Neutrophil (primary cell): ENCODE data around the gene ERC2.
"Not testable (repeated sequence)": the region's sequence is repeated elsewhere in the genome, so short reads cannot be mapped to it uniquely, and the experiment has no call there.

Experiments
- H3K27ac ChIP-seq: fragments of 200-600 bp; sonication (generic); 2 replicates; pipeline ENCODE4 v1.5.1; 2016; ENCODE audit warnings: mild to moderate bottlenecking, moderate library complexity
- H3K27me3 ChIP-seq: fragments of 200-600 bp; sonication (generic); 2 replicates; pipeline ENCODE4 v1.6.0; 2016; ENCODE audit warnings: mild to moderate bottlenecking
- H3K36me3 ChIP-seq: fragments of 200-600 bp; sonication (generic); 2 replicates; pipeline ENCODE4 v1.5.1; 2017
- H3K4me1 ChIP-seq, 2 experiments: fragments of 200-600 bp in 1 of 2; sonication (generic) in 1 of 2; 1 replicate in 1 of 2; 2 replicates in 1 of 2; pipeline versions ENCODE4 v1.5.1 to v1.6.1; 2013 to 2016; ENCODE audit warnings: low read depth in 1 of 2, low read length in 1 of 2, mild to moderate bottlenecking in 1 of 2, moderate library complexity in 1 of 2; ENCODE audit not compliant: control insufficient read depth in 1 of 2, insufficient read depth in 1 of 2
- H3K4me3 ChIP-seq, 2 experiments: fragments of 200-600 bp in 1 of 2; sonication (generic) in 1 of 2; 1 replicate in 1 of 2; 2 replicates in 1 of 2; pipeline ENCODE4 v1.5.1; 2013 to 2016; ENCODE audit warnings: low read depth in 1 of 2, low read length in 1 of 2, mild to moderate bottlenecking in 1 of 2, moderate library complexity in 1 of 2
- H3K9me3 ChIP-seq: fragments of 200-600 bp; sonication (generic); 2 replicates; pipeline ENCODE4 v1.5.1; 2016
- CTCF ChIP-seq: fragments of 200-600 bp; sonication (generic); IDR thresholded peaks from 2 replicates; pipeline ENCODE4 v1.5.1; 2016; ENCODE audit warnings: antibody characterized with exemption

Gene ERC2

DNA sequence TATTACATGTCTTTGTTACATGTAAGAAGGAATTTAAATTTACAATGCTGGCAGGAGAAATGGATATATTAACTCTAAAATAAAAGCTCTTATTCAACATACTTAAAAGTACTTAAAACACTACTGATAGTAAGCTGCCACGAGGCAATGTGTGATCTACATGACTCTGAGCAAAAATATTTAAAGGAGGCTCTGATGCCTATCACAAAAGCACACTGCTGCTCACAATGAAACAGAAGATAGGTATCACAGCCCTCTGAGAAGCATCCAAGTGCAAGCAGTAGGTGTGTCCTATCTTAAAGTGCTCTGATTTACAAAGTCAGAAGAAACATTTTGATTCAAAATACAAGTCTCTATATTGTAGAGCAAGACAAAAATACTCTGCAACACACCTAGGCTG is 610.0 kb downstream of the ERC2 start:
- Histone ChIP-seq H3K9me3 (no peaks in the 10 kb centered on the region), H3K36me3 (no peaks in the 10 kb centered on the region), H3K4me1 (no peaks in the 10 kb centered on the region), H3K4me3 (no peak overlapping the region), H3K27ac (no peak overlapping the region), H3K27me3 (no peaks in the 10 kb centered on the region)
- TF ChIP-seq CTCF, result no peak

GRCh38 chr3:55857633-55858032 is 610.6 kb downstream of the ERC2 start:
- no peaks in the 10 kb centered on the region for H3K9me3 ChIP-seq
- no peak for TF ChIP-seq CTCF

DNA sequence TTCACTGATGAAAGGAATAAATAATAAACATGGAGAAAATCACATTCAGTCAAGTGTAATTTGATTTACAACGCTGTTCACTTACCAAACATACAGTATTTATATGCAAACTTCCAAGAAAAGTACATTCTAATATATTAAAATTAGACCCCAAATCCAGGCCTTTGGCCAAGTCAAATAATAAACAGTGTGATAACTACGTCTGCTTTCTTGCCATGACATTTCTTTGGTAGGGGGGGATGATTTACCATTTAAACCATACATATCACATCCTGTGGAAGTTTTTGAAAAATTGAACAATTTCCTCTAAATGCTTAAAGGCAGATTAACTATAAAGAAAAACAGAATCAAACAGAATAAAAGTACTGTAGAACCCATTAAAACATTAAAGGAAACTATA is 613.0 kb downstream of the ERC2 start:
- no peaks in the 10 kb centered on the region for H3K4me1 ChIP-seq
- H3K9me3 ChIP-seq, result no peaks in the 10 kb centered on the region
- H3K27ac ChIP-seq, result no peak overlapping the region
- no peak overlapping the region for H3K4me3 ChIP-seq
- H3K27me3 ChIP-seq, result no peaks in the 10 kb centered on the region
- H3K36me3 ChIP-seq, result no peaks in the 10 kb centered on the region
- TF ChIP-seq CTCF, result no peak

More at GRCh38 chr3:55857633-55858032, 610.6 kb downstream of the ERC2 start:
- H3K4me1 ChIP-seq, result no peaks in the 10 kb centered on the region
- H3K36me3 ChIP-seq, result no peaks in the 10 kb centered on the region
- H3K4me3 ChIP-seq, result no peak overlapping the region
- H3K27me3 ChIP-seq, result no peaks in the 10 kb centered on the region
- no peak overlapping the region for H3K27ac ChIP-seq

GRCh38 chr3:55854494-55854893 is 613.8 kb downstream of the ERC2 start:
- Histone ChIP-seq H3K27ac (no peak overlapping the region), H3K4me3 (no peak overlapping the region), H3K36me3 (no peaks in the 10 kb centered on the region), H3K9me3 (no peaks in the 10 kb centered on the region), H3K27me3 (no peaks in the 10 kb centered on the region), H3K4me1 (no peaks in the 10 kb centered on the region)
- TF ChIP-seq CTCF, result no peak

- no peaks in the 10 kb centered on the region for H3K9me3 ChIP-seq
- H3K27ac ChIP-seq, result no peak overlapping the region
- no peak for TF ChIP-seq CTCF
- H3K36me3 ChIP-seq, result no peaks in the 10 kb centered on the region
- no peak overlapping the region for H3K4me3 ChIP-seq
- no peaks in the 10 kb centered on the region for H3K27me3 ChIP-seq
- no peaks in the 10 kb centered on the region for H3K4me1 ChIP-seq
These were observed 615.9 kb downstream of the ERC2 start for GRCh38 chr3:55852326-55852725.

- Histone ChIP-seq H3K27ac (no peak overlapping the region), H3K4me1 (no peaks in the 10 kb centered on the region), H3K9me3 (no peaks in the 10 kb centered on the region), H3K4me3 (no peak overlapping the region), H3K27me3 (no peaks in the 10 kb centered on the region), H3K36me3 (no peaks in the 10 kb centered on the region)
- TF ChIP-seq CTCF, result no peak
These were observed 626.1 kb downstream of the ERC2 start for GRCh38 chr3:55842204-55842603.

- H3K27me3 ChIP-seq, H3K4me3 ChIP-seq, H3K4me1 ChIP-seq, H3K36me3 ChIP-seq, H3K27ac ChIP-seq, H3K9me3 ChIP-seq: not testable (repeated sequence)
These were observed 636.4 kb downstream of the ERC2 start for GRCh38 chr3:55831876-55832275.
